ENCODE results near the gene EFEMP1. TPM values are rescaled to one million over a fixed set of nuclear protein-coding genes. Genes with fewer than 3 reads are reported as not detected.

Gene EFEMP1
- total RNA-seq, 1 experiment from 2014 or later: 0.34 TPM

DNA sequence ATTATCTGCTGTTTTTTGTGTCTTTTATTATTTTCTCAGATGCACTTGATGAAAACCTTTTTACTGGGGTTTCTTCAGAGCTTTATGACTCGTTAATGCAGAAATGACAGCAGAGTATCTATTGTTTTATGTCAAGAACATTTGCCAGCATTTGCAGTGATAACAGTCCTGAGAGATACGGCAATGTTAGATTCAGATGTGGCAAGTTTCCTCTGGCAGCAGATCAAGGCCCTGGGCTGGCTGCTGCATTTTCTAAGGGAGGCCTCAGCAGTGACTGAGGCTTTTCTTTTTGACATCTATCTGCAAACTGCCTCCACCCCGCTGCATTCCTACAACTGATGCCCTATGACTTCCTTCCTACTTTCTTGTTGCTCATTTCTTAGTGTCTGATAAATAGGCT, 40.2 kb downstream of the EFEMP1 start:
- Histone ChIP-seq H3K27ac (ENCODE audit: low read depth, low read length) (no peak overlapping the region), H3K9ac (ENCODE audit: low read length) (no peak overlapping the region), H3K36me3 (ENCODE audit: control insufficient read depth in 1 of 2, insufficient read depth in 2 of 2, low read length in 2 of 2) (no peaks in the 10 kb centered on the region), H3K4me2 (ENCODE audit: low read length) (no peak overlapping the region), H3K9me3 (ENCODE audit: control insufficient read depth in 1 of 2, insufficient read depth in 1 of 2, low read depth in 1 of 2, low read length in 2 of 2) (no peaks in the 10 kb centered on the region), H3K79me2 (ENCODE audit: insufficient read depth, low read length) (no peaks in the 10 kb centered on the region), H3K9me2 (ENCODE audit: insufficient read depth) (no peaks in the 10 kb centered on the region), H4K20me1 (ENCODE audit: insufficient read depth) (no peaks in the 10 kb centered on the region), H3K4me1 (ENCODE audit: control insufficient read depth in 1 of 2, insufficient read depth in 2 of 2, low read length in 2 of 2) (peaks cover 0 to 12% of the 10 kb centered on the region in 2 experiments; a peak in 2 of 4 replicates), H3K4me3 (replicated peaks in 1 of 2; ENCODE audit: low read depth in 1 of 2, low read length in 2 of 2) (no peak overlapping the region), H3K27me3 (ENCODE audit: insufficient read depth, low read length) (no peaks in the 10 kb centered on the region), H2AFZ (ENCODE audit: low read depth, low read length, poor library complexity, severe bottlenecking) (no peak overlapping the region)
- ATAC-seq (no peak), DNase-seq (ENCODE audit: low read depth, low spot score) (no peak)
- RAD21 ChIA-PET (ENCODE audit: low non-redundant PET in 1 of 2, low total read pairs in 2 of 2, uncharacterized antibody in 2 of 2, unreplicated experiment in 2 of 2): no interaction called here
- TF ChIP-seq FOSL1 (IDR thresholded peaks at IDR 0.05; ENCODE audit: low read depth) (no peak), ELF1 (IDR thresholded peaks at IDR 0.05; ENCODE audit: borderline replicate concordance, low read depth) (no peak), EZH2 (IDR thresholded peaks at IDR 0.05) (no peak), ZNF274 (IDR thresholded peaks at IDR 0.05; ENCODE audit: low read depth, low read length) (no peak), EZH2phosphoT487 (IDR thresholded peaks at IDR 0.05; ENCODE audit: borderline replicate concordance) (no peak), POLR2AphosphoS5 (IDR thresholded peaks at IDR 0.05; ENCODE audit: low read depth, low read length) (no peak), SRF (IDR thresholded peaks at IDR 0.05; ENCODE audit: low read depth) (no peak), ZFX (IDR thresholded peaks at IDR 0.05) (no peak), POLR2A (IDR thresholded peaks at IDR 0.05; ENCODE audit: borderline replicate concordance, extremely low read depth, insufficient read depth, insufficient read length) (no peak), SP1 (IDR thresholded peaks at IDR 0.05; ENCODE audit: low read depth) (no peak), RAD21 (IDR thresholded peaks at IDR 0.05; ENCODE audit: low read depth) (no peak), JUND (IDR thresholded peaks at IDR 0.05) (no peak)
- TF ChIP-seq, protein P1, sequence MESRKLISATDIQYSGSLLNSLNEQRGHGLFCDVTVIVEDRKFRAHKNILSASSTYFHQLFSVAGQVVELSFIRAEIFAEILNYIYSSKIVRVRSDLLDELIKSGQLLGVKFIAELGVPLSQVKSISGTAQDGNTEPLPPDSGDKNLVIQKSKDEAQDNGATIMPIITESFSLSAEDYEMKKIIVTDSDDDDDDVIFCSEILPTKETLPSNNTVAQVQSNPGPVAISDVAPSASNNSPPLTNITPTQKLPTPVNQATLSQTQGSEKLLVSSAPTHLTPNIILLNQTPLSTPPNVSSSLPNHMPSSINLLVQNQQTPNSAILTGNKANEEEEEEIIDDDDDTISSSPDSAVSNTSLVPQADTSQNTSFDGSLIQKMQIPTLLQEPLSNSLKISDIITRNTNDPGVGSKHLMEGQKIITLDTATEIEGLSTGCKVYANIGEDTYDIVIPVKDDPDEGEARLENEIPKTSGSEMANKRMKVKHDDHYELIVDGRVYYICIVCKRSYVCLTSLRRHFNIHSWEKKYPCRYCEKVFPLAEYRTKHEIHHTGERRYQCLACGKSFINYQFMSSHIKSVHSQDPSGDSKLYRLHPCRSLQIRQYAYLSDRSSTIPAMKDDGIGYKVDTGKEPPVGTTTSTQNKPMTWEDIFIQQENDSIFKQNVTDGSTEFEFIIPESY (IDR thresholded peaks at IDR 0.05; ENCODE audit: extremely low read depth, insufficient replicate concordance, low read length): no peak
- TF ChIP-seq, protein P2, sequence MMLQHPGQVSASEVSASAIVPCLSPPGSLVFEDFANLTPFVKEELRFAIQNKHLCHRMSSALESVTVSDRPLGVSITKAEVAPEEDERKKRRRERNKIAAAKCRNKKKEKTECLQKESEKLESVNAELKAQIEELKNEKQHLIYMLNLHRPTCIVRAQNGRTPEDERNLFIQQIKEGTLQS (IDR thresholded peaks at IDR 0.05): no peak
- TF ChIP-seq, protein P3, sequence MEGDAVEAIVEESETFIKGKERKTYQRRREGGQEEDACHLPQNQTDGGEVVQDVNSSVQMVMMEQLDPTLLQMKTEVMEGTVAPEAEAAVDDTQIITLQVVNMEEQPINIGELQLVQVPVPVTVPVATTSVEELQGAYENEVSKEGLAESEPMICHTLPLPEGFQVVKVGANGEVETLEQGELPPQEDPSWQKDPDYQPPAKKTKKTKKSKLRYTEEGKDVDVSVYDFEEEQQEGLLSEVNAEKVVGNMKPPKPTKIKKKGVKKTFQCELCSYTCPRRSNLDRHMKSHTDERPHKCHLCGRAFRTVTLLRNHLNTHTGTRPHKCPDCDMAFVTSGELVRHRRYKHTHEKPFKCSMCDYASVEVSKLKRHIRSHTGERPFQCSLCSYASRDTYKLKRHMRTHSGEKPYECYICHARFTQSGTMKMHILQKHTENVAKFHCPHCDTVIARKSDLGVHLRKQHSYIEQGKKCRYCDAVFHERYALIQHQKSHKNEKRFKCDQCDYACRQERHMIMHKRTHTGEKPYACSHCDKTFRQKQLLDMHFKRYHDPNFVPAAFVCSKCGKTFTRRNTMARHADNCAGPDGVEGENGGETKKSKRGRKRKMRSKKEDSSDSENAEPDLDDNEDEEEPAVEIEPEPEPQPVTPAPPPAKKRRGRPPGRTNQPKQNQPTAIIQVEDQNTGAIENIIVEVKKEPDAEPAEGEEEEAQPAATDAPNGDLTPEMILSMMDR (IDR thresholded peaks at IDR 0.05 in 2 of 3, conservative IDR thresholded peaks at IDR 0.05 in 1 of 3; ENCODE audit: borderline replicate concordance in 1 of 3, insufficient read depth in 1 of 3, low read depth in 2 of 3, low read length in 2 of 3): no peak
- TF ChIP-seq, protein P4, sequence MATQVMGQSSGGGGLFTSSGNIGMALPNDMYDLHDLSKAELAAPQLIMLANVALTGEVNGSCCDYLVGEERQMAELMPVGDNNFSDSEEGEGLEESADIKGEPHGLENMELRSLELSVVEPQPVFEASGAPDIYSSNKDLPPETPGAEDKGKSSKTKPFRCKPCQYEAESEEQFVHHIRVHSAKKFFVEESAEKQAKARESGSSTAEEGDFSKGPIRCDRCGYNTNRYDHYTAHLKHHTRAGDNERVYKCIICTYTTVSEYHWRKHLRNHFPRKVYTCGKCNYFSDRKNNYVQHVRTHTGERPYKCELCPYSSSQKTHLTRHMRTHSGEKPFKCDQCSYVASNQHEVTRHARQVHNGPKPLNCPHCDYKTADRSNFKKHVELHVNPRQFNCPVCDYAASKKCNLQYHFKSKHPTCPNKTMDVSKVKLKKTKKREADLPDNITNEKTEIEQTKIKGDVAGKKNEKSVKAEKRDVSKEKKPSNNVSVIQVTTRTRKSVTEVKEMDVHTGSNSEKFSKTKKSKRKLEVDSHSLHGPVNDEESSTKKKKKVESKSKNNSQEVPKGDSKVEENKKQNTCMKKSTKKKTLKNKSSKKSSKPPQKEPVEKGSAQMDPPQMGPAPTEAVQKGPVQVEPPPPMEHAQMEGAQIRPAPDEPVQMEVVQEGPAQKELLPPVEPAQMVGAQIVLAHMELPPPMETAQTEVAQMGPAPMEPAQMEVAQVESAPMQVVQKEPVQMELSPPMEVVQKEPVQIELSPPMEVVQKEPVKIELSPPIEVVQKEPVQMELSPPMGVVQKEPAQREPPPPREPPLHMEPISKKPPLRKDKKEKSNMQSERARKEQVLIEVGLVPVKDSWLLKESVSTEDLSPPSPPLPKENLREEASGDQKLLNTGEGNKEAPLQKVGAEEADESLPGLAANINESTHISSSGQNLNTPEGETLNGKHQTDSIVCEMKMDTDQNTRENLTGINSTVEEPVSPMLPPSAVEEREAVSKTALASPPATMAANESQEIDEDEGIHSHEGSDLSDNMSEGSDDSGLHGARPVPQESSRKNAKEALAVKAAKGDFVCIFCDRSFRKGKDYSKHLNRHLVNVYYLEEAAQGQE (IDR thresholded peaks at IDR 0.05; ENCODE audit: low read depth): no peak
- CTCF ChIA-PET: no interaction called here
- intact Hi-C loops (cut with micrococcal nuclease): no loop called here
- POLR2A ChIA-PET: no interaction called here
- no TSS peak for BruUV-seq (replicated peaks)
